Sciatic nerve (tissue), 2 donors: ENCODE data around the gene GPR15LG. TPM values are rescaled to one million over a fixed set of nuclear protein-coding genes. Genes with fewer than 3 reads are reported as not detected.

Experiments used
- ATAC-seq: fragments of 200-7000 bp; cut with Tn5 transposase; one replicate; pipeline ENCODE4 v1.9.1; 2020; ENCODE audit warnings: mild to moderate bottlenecking, moderate library complexity
- DNase-seq: peaks from one replicate; pipeline ENCODE4 v3.0.0-alpha.2; 2020; ENCODE audit warnings: low spot score
- intact Hi-C: fragments of 100-400 bp; cut with DNase I; formaldehyde crosslinking; loops from one replicate; pipeline ENCODE4 v1.14.2; 2022
- total RNA-seq: library from RNA; stranded (reverse); fragmentation: NEBNext Ultra II Directional; extraction: Animal tissue kit (Norgen Biotek cat#: 25700); gene quantifications from one replicate; pipeline ENCODE4 v1.2.1, GENCODE V29; 2021
- donor health status: DM: no; HTN: no; CAD: no.
- donor health status: DM: no; HTN: no; CAD: no.

GPR15LG gene
- total RNA-seq, 1 donor from 2014 or later, result not detected

DNA sequence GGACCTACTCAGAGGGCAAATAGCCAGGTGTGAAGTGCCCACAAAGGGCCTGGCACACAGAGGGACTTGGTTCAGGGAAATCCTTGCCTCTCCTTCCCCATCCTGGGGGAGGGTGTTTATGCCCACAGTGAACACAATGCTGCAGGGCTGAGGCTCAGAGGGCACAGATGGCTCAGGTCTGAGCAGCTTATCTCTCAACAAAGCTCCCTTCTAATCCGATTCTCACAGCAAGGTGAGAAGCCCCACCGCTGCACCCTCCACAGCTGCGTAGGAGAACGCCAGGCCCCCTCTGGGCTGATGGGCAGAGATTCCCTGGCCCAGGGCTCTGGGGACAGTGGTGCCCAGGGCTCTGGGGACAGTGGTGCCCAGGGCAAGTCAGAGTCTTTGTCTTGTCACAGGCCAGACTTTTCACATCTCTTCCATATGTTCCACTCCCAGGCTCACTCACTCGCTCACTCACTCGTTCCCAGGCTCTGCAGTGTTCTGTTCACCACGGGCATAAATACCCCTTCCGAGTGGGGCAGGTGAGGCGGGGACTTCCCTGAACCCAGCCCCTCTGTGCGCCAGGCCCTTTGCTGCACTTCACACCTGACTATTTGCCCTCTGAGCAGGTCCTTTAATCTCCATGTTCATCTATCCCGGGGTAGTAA, 12.1 kb downstream of the GPR15LG start:
- no peak for ATAC-seq
- intact Hi-C loops, result no loop called here
- no peak for DNase-seq

DNA sequence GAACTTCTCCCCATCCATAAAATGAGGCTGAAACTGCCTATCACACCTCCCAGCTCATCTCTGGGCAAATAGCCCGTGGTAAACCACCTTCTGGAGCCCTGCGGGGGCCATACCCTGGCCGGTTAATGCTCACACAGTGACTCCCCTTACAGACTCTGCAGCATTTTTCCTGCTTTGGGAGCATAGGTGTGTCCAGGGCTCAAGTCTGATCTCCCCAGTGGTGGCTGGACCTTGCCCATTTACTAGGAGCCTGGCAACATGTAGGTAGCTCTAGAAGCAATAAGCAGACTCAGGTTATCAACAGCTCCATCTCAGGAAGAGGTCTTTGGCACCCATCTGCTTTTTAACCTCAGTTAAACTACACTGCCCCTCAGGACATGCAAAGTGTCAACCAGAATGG, 15.2 kb downstream of the GPR15LG start:
- intact Hi-C loops, result no loop called here
- DNase-seq (no peak), ATAC-seq (no peak)

DNA sequence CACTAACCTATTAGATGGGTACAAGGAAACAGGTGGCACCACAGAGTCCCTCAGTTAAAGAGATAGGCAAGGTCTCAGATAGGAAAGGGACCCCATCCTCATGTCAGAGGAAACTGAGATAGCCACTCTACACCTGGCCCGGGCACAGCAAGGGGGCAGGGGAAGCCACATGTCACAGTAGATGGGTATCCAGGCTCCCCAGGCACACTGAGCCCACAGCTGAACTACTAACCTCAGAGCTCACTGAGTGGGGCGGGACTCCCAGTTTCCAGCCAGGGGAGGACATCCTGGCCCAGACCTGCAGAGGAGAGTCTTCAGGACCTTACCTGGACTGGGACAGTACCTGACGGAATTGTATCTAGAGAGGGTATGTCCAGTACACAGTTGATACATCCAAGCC, 17.0 kb downstream of the GPR15LG start:
- no peak for DNase-seq
- intact Hi-C loops, result no loop called here

DNA sequence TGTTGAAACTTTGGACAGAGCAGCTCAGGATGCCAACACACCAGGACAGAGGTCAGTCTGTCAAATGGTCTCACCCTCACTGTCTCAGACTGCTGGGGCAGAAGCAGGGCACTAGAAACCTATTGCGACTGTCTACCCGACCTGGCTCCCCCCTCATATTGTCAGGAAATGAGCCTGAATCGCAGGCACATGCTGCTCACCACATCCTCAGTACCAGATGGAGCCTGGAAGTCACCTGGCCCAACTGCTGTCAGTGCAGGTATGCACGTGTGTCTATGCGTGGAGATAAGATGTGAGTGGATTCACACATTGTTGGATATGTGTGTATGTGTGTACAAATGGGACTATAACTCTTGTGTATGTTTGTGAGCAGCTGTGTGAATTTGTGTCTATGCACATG, 17.5 kb downstream of the GPR15LG start:
- ATAC-seq, result no peak
- no peak for DNase-seq

More for the DNA sequence above, 17.0 kb downstream of the GPR15LG start:
- no peak for ATAC-seq

DNA sequence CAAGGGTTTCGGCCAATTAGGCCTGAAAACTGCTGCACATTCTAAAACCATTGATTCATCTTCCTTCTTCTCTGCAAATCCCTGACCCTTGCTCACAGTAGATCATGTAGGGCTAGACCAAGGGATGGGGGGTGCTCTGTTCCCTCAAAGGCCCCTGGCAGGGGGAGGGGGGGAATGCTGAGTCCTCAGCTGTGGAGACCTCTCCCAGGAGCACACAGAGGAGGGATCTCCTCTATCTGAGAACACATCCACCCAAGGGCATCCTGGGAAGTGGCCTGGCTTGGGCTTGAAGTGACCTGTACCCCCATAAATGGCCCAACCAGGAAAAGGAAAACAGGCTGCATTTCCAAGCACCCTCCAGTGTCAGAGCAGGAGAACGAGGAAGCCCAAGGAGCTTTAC, 19.7 kb downstream of the GPR15LG start:
- ATAC-seq (no peak), DNase-seq (no peak)
- intact Hi-C loops, result no loop called here

More for the DNA sequence above, 17.5 kb downstream of the GPR15LG start:
- intact Hi-C loops, result no loop called here

DNA sequence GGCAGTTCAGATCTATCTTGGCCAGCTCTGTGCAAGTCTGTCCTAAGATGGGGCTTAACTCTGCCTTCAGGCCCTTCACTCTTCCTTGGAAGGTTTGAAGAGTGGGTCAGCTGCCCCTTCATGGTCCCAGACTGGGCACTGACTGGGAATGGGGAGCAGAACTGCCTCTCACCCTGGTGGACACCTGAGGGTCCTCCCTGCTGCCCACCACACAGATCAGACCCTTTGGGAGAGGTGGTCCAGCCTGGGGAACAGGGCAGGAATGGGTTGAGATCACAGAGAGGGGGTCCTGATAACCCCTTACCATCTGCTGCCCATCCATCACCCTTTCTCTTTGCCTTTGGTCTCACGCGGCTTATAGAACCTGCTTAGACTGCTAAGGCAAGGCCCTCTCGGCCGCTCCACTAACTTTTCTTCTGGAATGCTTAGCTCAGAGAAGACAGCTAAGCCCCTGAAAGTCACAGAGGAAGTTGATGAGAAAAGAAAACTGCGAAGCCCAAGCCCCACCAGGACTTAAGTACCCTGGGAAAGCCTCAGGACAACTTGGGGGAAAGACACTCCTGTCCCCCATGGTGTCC, 20.3 kb downstream of the GPR15LG start:
- DNase-seq, result no peak
- ATAC-seq, result no peak
- intact Hi-C loops, result no loop called here

DNA sequence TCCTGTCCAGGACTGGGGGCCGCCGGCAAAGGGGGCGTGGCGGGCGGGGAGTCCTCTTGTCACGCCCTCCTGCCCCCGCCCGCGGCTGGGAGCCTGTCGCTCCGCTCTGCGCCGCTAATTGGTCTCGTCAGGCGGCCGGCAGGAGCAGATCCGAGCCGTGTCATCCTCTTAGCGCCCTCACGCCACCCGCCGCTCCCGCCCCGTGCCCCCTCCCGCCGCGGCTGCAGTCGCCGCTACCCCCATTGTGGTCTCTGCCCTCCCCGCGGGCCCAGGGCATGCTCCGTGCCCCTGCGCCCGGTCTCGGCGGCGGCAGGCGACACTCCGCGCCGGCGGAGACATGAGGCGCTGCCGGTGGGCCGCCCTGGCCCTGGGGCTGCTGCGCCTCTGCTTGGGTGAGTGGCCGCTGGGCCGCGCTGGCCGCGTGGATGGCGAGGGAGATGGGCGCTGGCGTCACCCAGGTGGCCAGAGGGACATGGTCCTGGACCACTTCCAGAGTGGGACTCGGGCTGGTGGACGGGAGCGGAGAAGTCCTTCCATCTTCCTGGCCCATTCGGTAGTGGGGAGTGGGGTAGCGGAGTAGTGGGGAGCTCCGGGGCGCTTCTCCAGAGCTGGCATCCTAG, 20.9 kb downstream of the GPR15LG start, which contains the start of gene CDHR1:
Gene CDHR1 (plus strand): TSS at position 114 of the 620 bp plus-strand sequence. CDS start 224 bp downstream, at position 338.
- intact Hi-C loops, result no loop called here
- DNase-seq (no peak), ATAC-seq (peak; percentile 60)

DNA sequence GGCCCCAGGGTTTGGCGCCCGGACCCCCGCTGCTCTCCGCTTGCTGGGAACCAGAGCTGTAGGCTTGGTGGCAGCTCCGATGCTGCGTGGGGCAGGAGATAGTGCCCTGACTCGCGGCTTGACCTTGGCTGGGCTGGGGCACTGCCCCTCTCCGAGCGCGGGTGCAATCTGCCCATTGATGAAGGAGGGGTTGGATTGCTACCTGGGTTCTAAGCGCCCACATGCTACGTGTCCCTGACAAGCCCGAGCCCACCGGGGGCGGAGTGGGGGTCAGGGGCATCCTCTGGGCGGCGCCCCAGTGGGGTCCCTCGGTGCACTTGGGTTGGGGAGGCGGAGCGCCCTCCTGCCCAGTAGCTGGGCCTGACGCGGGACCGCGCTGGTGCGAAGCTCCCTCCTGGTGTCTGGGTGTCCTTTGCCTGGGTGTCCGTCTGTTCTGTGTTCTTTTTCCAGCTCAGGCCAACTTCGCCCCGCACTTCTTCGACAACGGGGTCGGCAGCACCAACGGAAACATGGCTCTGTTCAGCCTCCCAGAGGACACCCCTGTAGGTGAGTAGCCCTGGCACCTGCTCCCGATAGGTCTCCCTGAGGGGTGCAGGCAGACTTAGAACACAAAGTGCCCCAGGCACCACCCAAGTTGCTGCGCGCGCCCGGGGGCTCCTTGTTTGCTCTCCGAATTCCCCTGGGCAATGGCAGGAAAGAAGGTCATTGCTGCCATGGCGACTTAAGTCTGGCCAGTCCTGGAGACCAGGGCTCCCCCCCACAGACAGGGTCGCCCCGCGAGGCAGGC, 21.6 kb downstream of the GPR15LG start:
- DNase-seq, result no peak
- intact Hi-C loops, result no loop called here
- peak; percentile 12 for ATAC-seq

DNA sequence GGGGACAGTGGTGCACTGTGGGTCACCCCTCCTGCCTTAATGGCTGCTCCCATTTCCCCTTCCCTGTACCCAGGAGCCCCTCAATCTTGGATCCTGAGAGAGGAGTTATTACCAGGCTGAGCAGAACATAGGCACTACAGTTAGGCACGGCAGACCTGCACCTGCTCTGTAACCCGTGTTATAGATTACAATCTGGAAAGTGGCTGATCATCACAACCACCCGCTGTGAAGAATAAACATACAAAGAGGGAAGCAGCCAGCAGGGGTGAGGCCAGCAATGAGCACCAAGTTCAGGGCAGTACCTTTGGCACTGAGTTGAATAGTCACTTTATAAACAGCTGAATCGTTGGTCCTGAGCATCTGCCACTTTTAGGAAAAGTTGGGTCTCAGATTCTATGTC, 22.5 kb downstream of the GPR15LG start:
- no peak for ATAC-seq
- DNase-seq, result no peak
- intact Hi-C loops, result no loop called here

DNA sequence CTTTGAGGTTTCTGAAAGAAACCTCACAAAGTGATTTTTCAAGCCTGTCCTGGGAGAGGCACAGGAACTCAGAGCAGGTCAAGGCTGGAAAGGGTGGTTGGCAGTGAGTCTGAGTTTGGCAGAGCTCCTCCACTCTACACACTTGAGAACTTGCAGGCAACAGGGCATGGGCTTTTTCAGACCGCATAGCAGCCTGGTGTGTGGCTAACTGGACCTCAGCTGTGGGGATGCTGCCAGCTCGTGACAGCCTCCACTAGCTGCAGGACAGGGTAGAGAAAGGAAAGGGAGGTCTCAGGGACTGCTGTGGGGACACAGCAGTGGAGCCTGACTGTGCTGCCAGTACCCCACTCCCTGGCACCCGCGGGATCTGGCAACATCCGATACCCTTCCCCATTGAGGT, 23.3 kb downstream of the GPR15LG start:
- DNase-seq, result no peak
- intact Hi-C loops, result no loop called here
- no peak for ATAC-seq

DNA sequence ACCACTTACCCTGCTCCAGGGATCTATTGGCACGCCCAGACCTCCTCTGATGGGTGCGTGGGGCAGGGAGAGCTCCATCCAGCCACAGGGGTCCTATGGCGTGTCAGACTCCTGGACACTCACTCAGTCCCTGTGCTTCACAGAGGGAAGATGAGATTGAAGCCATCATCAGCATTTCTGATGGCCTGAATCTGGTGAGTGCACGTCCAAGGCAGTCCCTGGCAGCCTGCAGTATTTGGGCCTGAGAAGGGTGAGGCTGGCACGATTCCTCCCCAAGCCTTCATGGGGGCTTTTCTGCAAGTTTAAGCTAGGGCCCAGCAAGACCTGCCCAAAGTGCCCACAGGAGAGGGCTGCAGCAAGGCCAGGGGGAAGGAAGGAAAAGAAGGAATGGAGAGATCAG, 24.0 kb downstream of the GPR15LG start:
- DNase-seq, result no peak
- intact Hi-C loops, result no loop called here
- ATAC-seq, result no peak

DNA sequence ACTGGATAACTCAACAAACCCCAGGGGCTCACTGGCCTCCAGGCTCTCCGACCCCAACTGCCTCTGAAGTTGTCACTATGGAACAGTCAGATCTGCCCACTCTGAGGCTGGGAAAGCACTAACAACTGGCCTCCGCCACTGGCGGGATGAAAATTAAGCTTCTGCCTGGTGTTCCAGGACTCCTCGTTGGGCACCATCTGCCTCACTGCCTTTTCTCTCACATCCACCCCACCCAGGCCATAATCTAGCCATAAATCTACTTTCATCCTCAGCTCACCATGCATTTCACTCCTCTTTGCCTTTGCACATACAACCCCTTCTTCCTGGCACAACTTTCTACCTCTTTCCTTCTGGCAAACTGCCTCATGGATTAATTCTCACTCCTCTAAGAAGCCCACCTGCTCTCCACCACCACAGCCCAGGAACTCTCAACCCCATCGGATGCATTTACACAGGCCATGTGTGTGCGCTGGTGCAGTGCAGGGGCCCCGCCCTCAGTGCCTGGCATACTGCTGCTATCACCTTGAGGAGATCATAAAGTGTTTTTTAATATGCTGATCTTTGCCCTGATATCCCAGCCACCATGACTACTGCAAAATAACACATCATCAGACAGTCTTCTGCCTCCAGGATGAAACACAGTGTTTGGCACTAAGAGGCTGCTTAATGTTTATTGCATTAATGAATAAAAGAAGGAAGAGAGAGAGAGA, 24.8 kb downstream of the GPR15LG start:
- no peak for DNase-seq
- ATAC-seq, result no peak
- intact Hi-C loops, result no loop called here

DNA sequence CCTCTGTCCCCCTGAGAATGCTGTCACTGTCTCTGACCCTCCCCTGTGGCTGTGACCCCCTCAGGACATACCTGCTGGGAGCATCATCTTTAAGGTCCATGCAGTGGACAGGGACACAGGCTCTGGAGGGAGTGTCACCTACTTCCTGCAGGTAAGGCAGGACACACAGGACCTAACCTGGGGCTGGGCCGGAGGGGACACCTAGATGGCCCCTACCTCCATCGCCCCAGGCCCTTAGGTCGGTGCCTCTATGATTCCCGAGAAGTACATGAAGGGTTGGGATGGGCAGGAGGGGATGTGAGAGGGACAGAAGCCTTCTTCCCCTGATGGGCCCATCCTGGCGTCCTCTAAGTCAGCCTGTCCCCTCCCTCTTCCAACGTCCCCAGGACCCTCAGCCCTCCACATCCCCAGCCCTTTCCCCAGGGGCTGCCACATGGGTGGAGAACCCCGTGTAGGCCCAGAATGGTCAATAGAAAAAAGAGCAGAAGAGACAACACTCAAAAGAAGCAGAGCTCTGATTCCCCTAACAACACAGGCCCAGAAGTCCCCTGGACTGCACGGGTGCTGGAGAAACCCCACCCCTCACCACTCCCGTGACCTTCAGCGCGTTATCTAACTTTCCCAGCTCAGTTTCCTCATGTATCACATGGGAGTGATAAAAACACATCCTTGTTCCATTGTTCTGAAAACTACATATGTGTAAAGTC, 27.1 kb downstream of the GPR15LG start:
- ATAC-seq (no peak), DNase-seq (no peak)
- intact Hi-C loops, result no loop called here

DNA sequence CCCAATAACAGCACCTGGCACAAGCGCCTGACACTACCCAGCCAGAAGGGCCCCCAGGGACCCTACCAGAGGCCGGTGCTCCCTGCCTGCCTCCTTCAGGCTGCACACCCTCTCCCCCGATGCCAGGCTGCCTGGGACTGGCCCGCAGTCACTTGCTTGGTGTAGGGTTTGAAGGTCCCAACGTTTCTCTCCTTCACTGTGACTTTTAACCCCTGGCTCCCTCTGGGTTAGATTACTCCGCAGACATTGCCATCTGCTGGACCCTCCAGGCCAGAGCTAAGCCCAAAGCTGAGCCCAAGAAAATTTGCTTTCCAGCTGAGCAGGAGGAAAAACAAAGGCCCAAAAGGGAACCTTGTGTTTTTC, 27.6 kb downstream of the GPR15LG start:
- intact Hi-C loops, result no loop called here
- DNase-seq, result no peak
- no peak for ATAC-seq

DNA sequence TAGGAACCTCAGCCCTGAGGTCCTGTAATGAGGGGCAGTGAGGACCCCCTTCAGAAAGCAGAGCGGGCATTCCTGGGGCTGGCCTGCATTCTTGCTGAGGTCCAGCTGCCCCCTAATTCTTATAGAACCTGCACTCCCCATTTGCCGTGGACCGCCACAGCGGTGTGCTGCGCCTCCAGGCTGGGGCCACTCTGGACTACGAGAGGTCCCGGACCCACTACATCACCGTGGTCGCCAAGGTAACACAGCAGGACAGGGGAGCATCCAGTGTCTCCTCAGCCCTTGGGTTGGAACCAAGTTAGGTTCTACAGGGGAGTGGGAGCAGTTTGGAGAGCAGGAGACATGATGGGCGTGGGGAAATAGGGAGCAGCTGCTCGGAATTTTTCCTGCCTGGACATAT, 28.1 kb downstream of the GPR15LG start:
- ATAC-seq (no peak), DNase-seq (no peak)
- intact Hi-C loops, result no loop called here

DNA sequence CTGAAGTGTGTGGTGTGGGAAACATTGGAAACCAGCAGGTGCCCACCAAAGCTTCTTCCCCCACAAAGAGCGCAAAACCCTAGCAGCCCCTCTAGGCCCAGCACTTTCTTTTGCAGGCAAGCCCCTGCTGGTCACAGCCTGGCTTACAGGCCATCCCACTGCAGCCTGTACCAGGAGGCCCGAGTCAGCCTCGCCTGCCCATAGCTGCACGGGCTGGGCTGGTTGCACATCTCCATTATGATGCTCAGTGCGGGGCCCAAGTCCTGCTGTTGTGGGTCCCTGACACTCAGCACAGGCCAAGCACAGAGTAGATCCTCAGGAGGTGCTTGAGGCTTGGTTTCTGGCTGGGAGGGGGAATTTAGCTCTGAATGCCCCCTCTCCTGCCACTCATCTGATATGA, 28.7 kb downstream of the GPR15LG start:
- no peak for DNase-seq
- ATAC-seq, result no peak

DNA sequence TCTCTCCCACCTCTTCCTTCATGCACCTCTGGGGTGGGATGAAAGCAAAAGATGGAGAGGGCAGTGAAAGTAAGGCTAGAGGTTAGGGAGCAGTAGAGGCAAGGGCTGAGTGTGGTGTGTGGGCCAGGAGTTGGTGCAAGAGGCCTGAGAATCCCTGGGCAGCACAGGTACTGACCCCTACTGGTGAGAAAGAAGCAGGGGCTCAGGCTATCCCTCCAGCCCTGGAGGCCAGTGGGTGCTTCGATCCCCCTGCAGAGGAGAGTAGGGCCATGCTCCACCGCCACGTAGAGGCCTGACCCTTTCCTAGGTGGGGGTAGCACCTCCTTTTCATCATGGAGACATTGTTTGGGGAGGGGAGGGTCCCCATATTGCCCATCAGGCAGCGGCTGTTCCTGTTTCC, 30.5 kb downstream of the GPR15LG start:
- intact Hi-C loops, result no loop called here
- DNase-seq, result no peak
- ATAC-seq, result no peak

More for the DNA sequence above, 28.7 kb downstream of the GPR15LG start:
- intact Hi-C loops, result no loop called here

DNA sequence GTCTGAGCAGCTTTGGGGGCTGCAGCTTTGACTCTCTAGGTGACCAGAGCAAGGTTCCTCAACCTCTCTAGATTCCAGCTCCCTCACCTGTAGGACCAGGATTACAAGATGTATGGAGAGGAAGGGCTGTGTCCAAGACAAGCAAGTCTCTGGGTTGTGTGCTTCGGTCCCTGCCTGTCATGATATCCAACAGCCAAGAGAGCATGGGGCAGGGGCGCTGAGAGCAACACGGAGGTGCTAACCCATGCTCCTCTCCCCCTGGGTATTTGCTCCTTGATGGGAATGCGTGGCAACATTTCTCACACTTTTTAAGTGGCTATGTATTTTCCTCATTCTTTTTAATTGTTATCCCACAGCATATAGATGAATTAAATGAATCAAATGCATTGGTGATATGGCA, 31.0 kb downstream of the GPR15LG start:
- intact Hi-C loops, result no loop called here
- no peak for ATAC-seq

More for the DNA sequence above, 31.0 kb downstream of the GPR15LG start:
- DNase-seq, result peak; percentile 25
